ENCODE measurements around the gene EHF. TPM values are rescaled to one million over a fixed set of nuclear protein-coding genes. Genes with fewer than 3 reads are reported as not detected.

EHF gene
- polyA plus RNA-seq, 6 donors from 2014 or later = not detected

DNA sequence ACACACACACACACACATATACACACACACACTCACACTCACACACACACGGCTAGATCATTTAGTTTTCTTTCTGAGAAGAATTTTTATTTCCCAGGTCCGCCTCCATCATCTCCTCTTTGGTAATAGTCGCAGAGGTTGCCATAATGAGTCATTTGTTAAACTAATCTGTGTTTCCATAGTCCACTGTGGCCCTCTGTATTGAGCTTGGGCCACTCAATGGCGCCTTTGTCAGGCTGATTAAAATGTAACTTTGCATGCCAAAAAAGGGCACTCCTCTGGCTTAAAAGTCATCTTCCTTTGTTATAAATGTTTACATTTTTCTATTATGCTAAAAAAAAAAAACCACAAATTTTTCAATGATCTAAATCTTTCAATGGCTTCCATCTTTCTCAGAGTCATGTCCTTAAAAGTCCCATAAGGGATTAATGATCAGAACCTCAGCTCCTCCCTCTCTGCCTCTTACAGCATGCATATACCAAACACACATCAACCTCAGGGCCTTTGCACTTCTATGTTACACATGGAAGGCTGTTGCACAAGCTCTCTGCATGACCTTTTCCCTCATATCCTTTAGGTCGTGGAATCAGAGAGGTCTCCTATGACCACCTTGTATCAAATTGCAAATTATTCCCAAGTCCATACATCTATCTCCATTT is 35.3 kb downstream of the EHF start:
- peaks cover 0 to 16% (median 3%) of the 10 kb centered on the region in 3 donors for H3K4me1 Mint-ChIP-seq
- no peak for DNase-seq
- H3K36me3 Mint-ChIP-seq = no peaks in the 10 kb centered on the region
- no peak overlapping the region for H3K27ac Mint-ChIP-seq
- no peak overlapping the region for H3K4me3 Mint-ChIP-seq
- peaks cover 6 to 9% (median 6%) of the 10 kb centered on the region in 3 donors for H3K27me3 Mint-ChIP-seq
- ATAC-seq (ENCODE audit: low read depth in 2 of 2) = no peak
- peaks cover 0 to 3% (median 0%) of the 10 kb centered on the region in 7 donors for H3K9me3 Mint-ChIP-seq

DNA sequence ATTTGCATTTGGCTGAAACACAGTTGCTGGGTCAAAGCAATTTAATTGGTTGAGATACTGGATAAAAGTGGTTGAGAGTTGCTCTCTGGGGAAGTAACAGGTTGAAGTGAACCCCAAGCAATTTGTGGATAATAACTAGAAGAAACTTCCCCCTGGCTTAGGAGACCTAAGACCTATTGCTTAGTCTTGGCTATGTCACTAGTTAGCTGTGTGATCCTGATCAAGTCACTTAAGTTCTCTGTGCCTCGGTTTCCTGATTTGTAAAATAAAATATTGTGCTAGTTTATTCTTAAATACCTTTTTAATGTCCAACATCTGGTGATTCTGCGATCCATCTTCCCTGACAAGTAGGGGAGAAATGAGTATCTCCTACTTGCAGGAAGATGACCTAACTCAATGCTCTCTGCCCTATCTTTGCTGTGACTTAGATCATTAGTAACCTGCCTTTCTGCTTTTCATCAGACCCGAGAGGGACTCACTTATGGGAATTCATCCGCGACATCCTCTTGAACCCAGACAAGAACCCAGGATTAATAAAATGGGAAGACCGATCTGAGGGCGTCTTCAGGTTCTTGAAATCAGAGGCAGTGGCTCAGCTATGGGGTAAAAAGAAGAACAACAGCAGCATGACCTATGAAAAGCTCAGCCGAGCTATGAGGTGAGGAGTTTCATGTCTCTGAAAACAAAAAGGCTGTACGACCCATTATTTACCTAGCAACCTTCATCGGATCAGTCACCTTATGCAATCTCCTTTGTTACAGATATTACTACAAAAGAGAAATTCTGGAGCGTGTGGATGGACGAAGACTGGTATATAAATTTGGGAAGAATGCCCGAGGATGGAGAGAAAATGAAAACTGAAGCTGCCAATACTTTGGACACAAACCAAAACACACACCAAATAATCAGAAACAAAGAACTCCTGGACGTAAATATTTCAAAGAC is 37.5 kb downstream of the EHF start:
- Mint-ChIP-seq H3K9me3 (peaks cover 0 to 3% (median 0%) of the 10 kb centered on the region in 7 donors), H3K4me1 (peaks cover 0 to under 1% (median 0%) of the 10 kb centered on the region in 3 donors), H3K27me3 (peaks cover 6 to 9% (median 6%) of the 10 kb centered on the region in 3 donors), H3K36me3 (no peaks in the 10 kb centered on the region), H3K27ac (peak overlapping the region in 1 of 6 donors; percentile 32), H3K4me3 (no peak overlapping the region)
- DNase-seq = no peak
- no peak for ATAC-seq (ENCODE audit: low read depth in 2 of 2)

DNA sequence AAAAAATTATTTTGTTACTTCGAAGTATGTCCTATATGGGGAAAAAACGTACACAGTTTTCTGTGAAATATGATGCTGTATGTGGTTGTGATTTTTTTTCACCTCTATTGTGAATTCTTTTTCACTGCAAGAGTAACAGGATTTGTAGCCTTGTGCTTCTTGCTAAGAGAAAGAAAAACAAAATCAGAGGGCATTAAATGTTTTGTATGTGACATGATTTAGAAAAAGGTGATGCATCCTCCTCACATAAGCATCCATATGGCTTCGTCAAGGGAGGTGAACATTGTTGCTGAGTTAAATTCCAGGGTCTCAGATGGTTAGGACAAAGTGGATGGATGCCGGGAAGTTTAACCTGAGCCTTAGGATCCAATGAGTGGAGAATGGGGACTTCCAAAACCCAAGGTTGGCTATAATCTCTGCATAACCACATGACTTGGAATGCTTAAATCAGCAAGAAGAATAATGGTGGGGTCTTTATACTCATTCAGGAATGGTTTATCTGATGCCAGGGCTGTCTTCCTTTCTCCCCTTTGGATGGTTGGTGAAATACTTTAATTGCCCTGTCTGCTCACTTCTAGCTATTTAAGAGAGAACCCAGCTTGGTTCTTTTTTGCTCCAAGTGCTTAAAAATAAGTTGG is 38.3 kb downstream of the EHF start:
- H3K4me1 Mint-ChIP-seq = no peaks in the 10 kb centered on the region
- H3K27ac Mint-ChIP-seq = no peak overlapping the region
- H3K36me3 Mint-ChIP-seq = no peaks in the 10 kb centered on the region

DNA sequence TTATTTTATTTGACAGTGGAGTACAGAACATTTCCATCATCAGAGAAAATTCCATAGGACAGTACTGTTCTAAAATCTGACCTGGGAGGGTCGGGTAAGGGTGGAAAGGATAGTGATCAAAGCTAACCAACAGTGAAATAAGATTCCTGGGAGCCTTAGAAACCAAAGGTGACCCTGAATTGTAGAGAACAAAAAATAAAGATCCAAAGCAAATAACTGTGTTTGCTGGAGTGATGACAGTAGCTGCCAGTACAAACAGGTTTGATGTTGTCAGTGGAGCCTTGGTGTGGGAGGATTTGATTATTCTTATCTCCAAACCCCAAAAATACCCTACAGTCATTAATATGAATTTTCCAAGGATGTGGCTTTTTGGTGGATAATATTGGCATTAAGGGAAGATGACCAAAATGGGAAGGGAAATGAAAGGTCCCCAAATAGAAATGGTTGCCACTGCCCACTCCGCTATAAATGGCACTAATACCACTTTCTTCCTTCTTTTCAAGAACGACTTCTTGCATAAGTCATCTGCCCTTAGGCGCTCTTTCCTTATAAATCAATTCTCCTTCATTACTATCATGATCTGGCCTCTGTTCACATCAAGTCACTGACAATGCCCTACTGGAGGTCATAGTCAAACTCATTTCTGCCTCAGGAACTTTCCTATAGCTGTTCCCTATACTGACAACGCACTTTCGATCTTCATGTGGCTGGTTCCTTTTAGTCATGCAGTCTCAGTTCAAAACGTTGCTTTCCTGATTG is 44.4 kb downstream of the EHF start:
- H3K4me1 Mint-ChIP-seq = no peaks in the 10 kb centered on the region
- no peak for ATAC-seq (ENCODE audit: low read depth in 2 of 2)
- peaks cover 0 to 2% (median 0%) of the 10 kb centered on the region in 7 donors for H3K9me3 Mint-ChIP-seq
- H3K27ac Mint-ChIP-seq = no peak overlapping the region
- DNase-seq = no peak
- H3K36me3 Mint-ChIP-seq = no peaks in the 10 kb centered on the region
- peaks cover 16 to 23% (median 16%) of the 10 kb centered on the region in 3 donors for H3K27me3 Mint-ChIP-seq
- no peak overlapping the region for H3K4me3 Mint-ChIP-seq

More for the DNA sequence above, 38.3 kb downstream of the EHF start:
- ATAC-seq (ENCODE audit: low read depth in 2 of 2) (no peak), DNase-seq (no peak)
- H3K4me3 Mint-ChIP-seq = no peak overlapping the region
- peaks cover 0 to 3% (median 0%) of the 10 kb centered on the region in 7 donors for H3K9me3 Mint-ChIP-seq
- peaks cover 6 to 16% (median 6%) of the 10 kb centered on the region in 3 donors for H3K27me3 Mint-ChIP-seq

DNA sequence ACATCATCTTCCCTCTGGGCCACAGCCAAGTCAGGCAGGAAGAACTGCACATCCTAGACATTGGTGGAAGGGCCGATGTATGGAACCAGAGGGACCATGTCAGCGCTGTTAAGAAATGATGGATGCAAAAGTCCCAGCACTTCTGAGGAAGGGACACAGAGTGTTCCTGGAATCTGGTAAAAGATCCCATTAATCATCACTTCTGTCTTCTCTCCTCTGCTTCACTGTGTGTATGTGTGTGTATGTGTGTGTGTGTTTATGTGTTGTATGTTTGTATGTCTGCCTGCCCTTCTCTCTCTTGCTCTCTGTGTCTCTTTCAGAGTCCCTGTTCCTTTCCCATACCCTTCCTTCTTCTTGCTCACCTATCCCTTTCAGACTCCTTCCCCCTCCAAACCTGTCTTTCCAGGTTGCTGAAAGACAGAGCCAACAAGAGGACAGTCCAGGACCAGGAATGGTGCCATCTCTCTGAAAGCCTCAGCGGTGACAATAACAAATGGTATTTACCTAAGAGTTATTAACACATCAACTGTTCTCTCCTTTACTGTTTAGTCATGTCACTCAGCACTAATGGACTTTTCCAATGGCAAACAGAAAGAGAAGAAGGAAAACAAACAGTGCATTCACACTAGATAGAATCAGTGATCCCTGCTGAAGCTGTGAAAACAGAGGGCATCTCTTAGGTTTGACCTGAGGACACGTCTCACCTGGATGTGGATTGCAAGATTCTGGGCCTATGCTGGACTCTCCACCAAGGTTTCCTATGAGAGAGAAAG is 47.1 kb downstream of the EHF start:
- H3K36me3 Mint-ChIP-seq = no peaks in the 10 kb centered on the region
- H3K4me3 Mint-ChIP-seq = no peak overlapping the region
- peaks cover 16 to 24% (median 23%) of the 10 kb centered on the region in 3 donors for H3K27me3 Mint-ChIP-seq
- no peak overlapping the region for H3K27ac Mint-ChIP-seq
- no peak for ATAC-seq (ENCODE audit: low read depth in 2 of 2)
- H3K4me1 Mint-ChIP-seq = no peaks in the 10 kb centered on the region
- peaks cover 0 to 2% (median 0%) of the 10 kb centered on the region in 7 donors for H3K9me3 Mint-ChIP-seq
- DNase-seq = no peak

DNA sequence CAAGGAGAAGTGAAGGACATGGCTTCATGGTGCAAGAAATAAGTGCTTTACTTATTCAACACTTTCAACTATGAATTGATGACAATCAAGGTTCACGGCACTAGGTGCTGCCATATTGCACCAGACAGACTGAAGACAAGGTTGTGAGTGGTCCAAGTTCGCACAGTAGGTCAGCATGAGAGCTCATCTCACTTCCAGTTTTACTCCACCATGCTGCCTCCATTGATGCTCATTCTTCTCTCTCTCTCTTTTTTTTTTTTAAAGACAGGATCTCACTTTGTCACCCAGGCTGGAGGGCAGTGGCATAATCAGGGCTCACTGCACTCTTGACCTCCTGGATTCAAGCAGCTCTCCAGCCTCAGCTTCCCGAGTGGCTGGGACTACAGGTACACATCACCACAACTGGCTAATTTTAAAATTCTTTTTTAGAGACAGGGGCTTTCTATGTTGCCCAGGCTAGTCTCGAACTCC is 47.7 kb downstream of the EHF start:
- no peak overlapping the region for H3K27ac Mint-ChIP-seq
- no peaks in the 10 kb centered on the region for H3K4me1 Mint-ChIP-seq
- no peak overlapping the region for H3K4me3 Mint-ChIP-seq
- ATAC-seq (ENCODE audit: low read depth in 2 of 2) = no peak
- peaks cover 0 to 2% (median 2%) of the 10 kb centered on the region in 7 donors for H3K9me3 Mint-ChIP-seq
- DNase-seq = no peak
- peaks cover 16 to 24% (median 20%) of the 10 kb centered on the region in 3 donors for H3K27me3 Mint-ChIP-seq
- no peaks in the 10 kb centered on the region for H3K36me3 Mint-ChIP-seq

DNA sequence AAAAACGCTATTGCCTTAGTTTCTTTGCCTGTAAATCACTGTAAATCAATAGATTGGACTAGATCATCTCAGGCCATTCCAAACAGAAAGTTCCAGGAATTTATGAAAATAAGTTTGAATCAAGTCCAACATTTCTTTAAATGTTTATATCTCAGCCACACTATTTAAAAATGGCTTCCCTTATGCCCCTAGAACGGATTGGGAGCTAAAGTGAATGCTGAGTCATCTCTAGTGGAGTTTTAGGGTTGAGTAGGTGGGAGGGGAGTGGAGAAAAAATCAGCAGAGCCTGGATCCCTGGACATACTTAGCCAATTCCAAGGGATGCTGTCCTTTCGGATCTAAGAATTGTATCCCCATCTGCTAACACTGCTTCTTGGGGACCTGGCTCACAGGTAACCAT is 48.6 kb downstream of the EHF start:
- H3K27me3 Mint-ChIP-seq = peaks cover 13 to 24% (median 16%) of the 10 kb centered on the region in 3 donors
- no peaks in the 10 kb centered on the region for H3K4me1 Mint-ChIP-seq
- H3K4me3 Mint-ChIP-seq = no peak overlapping the region
- no peak for DNase-seq
- no peaks in the 10 kb centered on the region for H3K36me3 Mint-ChIP-seq
- no peak for ATAC-seq (ENCODE audit: low read depth in 2 of 2)
- H3K27ac Mint-ChIP-seq = no peak overlapping the region
- peaks cover 0 to 6% (median 4%) of the 10 kb centered on the region in 7 donors for H3K9me3 Mint-ChIP-seq

DNA sequence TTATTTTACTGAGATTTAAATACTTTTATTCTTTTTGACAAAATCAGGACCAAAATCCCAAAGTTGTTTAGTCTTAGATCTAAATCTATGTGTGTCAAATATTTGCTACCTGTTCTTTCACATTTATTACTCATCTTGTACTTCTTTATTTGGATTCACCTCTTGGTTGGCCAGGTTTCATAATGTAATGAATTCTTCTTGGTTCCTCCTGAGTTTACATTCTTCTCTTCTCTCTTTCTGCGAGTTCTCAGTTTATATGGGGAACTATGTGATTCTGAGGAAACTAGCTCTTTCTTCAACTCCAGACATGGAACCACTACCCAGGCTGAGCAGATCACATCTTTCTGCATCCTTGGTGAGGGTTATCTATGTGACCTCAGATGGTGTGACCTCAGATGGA is 50.2 kb downstream of the EHF start:
- no peak overlapping the region for H3K27ac Mint-ChIP-seq
- no peaks in the 10 kb centered on the region for H3K4me1 Mint-ChIP-seq
- H3K4me3 Mint-ChIP-seq = no peak overlapping the region
- ATAC-seq (ENCODE audit: low read depth in 2 of 2) = no peak
- H3K36me3 Mint-ChIP-seq = no peaks in the 10 kb centered on the region
- peaks cover 15 to 23% (median 19%) of the 10 kb centered on the region in 3 donors for H3K27me3 Mint-ChIP-seq
- no peak for DNase-seq
- H3K9me3 Mint-ChIP-seq = peaks cover 0 to 8% (median 4%) of the 10 kb centered on the region in 7 donors

DNA sequence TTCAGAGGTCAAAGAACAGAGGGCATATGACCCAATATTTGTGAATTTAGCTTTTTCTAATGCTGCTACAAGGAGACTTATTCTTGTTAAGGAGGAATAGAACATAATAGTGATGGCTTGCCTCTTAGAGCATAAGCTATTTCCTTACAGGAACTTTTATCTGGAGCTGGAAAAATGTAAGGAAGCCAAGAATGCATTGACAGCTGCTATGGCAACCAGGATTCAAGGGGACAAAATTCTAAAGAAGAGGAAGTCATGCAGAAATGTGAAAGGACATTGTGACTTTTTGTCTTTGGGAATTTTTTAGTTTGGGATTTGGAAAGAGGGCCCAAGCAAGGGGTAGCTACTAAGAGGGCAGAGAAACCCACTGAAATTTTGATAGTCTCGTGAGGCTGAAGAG is 51.1 kb downstream of the EHF start:
- H3K4me1 Mint-ChIP-seq = no peaks in the 10 kb centered on the region
- H3K36me3 Mint-ChIP-seq = no peaks in the 10 kb centered on the region
- no peak overlapping the region for H3K27ac Mint-ChIP-seq
- H3K9me3 Mint-ChIP-seq = peaks cover 0 to 8% (median 4%) of the 10 kb centered on the region in 7 donors
- DNase-seq = no peak
- ATAC-seq (ENCODE audit: low read depth in 2 of 2) = no peak
- H3K27me3 Mint-ChIP-seq = peaks cover 15 to 18% (median 16%) of the 10 kb centered on the region in 3 donors
- H3K4me3 Mint-ChIP-seq = no peak overlapping the region

DNA sequence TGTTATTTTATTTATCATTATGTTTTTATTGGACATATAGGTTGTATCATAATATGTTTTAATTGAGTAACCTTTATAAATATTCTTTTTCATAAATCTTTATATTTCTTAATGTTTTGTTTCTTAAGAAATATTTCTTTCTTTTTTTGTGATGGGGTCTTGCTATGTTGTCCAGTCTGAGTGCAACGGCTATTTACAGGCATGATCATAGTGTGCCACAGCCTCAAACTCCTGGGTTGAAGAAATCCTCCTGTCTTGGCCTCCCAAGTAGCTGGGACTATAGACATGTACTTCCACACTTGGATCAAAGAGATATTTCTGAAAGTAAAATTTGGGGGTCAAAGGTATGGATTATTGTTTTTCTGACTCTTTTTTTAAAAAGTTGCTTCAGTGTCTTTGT is 53.1 kb downstream of the EHF start:
- Mint-ChIP-seq H3K4me1 (no peaks in the 10 kb centered on the region), H3K4me3 (no peak overlapping the region), H3K9me3 (peaks cover 0 to 8% (median 4%) of the 10 kb centered on the region in 7 donors), H3K27ac (no peak overlapping the region), H3K27me3 (peaks cover 7 to 13% (median 8%) of the 10 kb centered on the region in 3 donors), H3K36me3 (no peaks in the 10 kb centered on the region)
- DNase-seq (no peak), ATAC-seq (ENCODE audit: low read depth in 2 of 2) (no peak)

DNA sequence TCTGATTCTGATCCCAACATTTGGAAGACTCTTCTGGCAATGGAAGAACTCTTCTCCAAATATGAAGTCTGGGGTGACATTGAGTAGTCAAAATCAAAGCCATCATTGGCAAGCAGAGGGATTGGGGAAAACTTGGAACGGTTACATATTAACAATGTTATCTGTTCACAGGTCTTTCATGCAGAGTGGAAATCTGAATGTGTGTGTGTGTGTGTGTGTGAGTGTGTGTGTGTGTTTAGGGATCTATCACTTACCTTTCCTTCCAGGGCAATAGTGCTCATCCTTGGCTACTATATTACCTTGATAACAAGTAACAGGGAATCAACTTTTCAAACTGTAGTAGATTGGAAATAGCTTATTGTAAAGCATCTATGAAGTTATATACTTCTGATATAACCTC is 55.3 kb downstream of the EHF start:
- Mint-ChIP-seq H3K9me3 (peaks cover 0 to 10% (median 4%) of the 10 kb centered on the region in 7 donors), H3K4me3 (no peak overlapping the region), H3K4me1 (no peaks in the 10 kb centered on the region), H3K36me3 (no peaks in the 10 kb centered on the region), H3K27ac (no peak overlapping the region), H3K27me3 (peaks cover 7 to 13% (median 8%) of the 10 kb centered on the region in 3 donors)
- DNase-seq = no peak
- ATAC-seq (ENCODE audit: low read depth in 2 of 2) = no peak

DNA sequence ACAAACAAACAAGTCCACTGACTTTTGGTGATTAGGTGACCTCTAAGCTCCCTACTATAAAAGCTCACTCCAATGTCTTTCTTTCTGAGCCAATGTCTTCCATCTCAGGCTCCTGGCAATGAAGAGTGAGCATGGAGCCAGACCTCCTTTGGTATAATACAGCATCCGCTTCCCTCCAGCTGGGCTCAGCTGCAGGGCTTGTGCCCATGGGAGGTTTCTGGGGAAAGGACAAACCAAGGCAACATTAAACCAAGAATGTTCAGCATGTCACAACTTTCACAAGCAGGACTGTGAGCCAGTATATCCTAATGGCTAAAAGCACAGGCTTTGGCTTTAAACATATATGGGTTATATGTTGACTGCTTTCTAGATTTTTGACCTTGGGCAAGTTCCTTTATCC is 58.8 kb downstream of the EHF start:
- Mint-ChIP-seq H3K4me3 (no peak overlapping the region), H3K27ac (no peak overlapping the region), H3K36me3 (no peaks in the 10 kb centered on the region), H3K27me3 (peaks cover 5 to 8% (median 7%) of the 10 kb centered on the region in 3 donors), H3K4me1 (no peaks in the 10 kb centered on the region), H3K9me3 (peaks cover 0 to 3% (median 0%) of the 10 kb centered on the region in 7 donors)
- DNase-seq = no peak
- no peak for ATAC-seq (ENCODE audit: low read depth in 2 of 2)

Data from naive B cell (primary cell).